ENCODE data around the gene CPVL. TPM values are rescaled to one million over a fixed set of nuclear protein-coding genes. Genes with fewer than 3 reads are reported as not detected.

CPVL gene
- total RNA-seq = 0.47 and 0.62 TPM in 2 replicates
- 0.39 TPM for polyA plus RNA-seq (2012)

DNA sequence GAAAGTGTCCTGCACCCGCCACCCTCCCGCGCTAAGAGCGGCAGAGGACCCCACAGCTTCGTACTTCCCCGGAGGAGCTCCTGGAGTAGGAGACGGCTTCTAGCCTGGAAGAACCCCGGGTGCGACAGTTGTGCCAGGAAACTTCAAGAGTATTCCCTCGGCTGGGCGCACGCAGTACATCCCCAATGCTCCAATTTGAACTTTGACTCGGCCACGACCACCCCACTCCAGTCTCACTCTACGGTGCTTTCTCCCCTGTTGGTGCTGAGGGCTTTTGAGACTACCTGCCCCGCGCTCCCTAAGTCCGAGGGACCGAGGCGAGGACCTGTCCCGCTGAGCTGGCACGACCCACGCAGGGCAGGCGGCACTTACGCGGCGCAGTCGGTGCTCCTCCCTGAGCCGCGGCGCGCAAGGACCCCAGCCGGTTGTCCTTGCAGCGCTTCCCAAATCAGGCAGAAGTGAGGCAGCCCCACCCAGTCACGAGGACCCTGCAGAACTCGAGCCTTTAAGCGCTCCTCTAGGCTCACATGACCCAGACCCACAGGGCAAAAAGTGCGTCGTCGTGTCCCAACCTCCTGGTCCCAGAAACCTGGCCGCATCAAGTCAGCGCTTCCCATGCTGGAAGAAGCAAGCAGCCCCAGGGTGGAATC, at the start of gene CPVL:
Gene CPVL (minus strand): TSS at position 481 of the 650 bp plus-strand sequence. CDS start 25,476 bp downstream, outside the sequence.
- no peak for DNase-seq (ENCODE audit: low read depth)

DNA sequence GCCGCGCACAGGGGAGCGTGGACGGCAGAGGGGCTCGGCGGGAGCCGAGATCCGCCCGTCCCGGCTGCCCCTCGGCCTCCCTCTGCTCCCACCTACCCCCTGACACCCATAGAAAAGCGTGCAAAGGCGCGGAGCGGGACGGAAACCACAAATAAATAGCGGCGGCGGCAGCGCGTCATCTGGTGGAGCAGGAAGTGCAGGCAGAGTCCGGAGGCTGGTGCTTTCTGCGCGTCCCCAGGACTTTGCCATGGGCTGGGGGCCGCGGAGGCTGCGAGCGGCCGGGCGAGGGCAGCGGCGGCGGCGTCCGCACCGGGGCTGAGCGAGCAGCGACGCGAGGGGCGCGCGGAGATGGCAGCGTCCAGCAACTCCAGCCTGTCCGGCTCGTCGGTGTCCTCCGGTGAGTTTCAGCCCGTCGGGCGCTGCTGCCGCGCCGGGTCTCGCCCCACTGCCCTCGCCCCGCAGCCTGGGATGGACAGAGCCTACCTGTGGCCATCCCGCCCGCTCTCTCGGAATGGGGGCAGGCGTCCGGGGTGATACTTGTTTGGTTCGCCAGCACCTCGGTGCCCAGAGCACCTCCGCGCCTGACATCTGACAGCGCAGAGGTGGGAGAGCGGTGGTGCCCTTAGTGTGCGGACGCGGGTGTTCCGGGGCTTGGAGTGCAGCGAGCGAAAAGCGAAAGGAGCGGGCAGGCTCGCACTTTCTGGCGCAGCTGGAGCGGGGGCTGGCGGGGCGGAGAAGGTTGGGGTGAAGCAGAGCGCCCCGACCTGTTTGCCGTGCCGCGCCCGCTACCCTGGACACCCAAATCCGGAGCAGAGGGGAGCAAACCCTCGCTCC, 48.5 kb upstream of the CPVL start, which contains the start of gene CHN2:
Gene CHN2 (plus strand): TSS at position 182 of the 834 bp plus-strand sequence.
- DNase-seq (ENCODE audit: low read depth) = peak; percentile 30

DNA sequence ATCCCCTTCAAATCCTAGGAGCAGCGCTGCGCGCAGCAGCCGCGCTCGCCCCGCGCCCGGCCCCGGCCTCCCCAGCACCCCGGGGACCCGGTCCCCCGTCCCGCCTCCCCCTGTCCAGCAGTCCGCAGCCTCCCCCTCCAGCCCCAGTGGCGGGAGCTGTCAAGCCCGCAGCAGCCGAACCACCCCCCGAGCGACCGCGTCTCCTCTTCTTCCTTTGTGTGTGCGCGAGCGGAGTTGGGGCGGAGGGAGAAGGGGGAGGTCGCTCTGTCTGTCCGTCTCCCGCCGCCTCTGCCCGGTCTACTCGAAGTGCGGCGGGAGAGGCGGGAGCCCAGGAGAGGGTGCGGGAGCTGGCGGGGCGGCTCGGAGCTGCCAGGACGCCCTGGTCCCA, 47.9 kb upstream of the CPVL start:
- DNase-seq (ENCODE audit: low read depth) = no peak

DNA sequence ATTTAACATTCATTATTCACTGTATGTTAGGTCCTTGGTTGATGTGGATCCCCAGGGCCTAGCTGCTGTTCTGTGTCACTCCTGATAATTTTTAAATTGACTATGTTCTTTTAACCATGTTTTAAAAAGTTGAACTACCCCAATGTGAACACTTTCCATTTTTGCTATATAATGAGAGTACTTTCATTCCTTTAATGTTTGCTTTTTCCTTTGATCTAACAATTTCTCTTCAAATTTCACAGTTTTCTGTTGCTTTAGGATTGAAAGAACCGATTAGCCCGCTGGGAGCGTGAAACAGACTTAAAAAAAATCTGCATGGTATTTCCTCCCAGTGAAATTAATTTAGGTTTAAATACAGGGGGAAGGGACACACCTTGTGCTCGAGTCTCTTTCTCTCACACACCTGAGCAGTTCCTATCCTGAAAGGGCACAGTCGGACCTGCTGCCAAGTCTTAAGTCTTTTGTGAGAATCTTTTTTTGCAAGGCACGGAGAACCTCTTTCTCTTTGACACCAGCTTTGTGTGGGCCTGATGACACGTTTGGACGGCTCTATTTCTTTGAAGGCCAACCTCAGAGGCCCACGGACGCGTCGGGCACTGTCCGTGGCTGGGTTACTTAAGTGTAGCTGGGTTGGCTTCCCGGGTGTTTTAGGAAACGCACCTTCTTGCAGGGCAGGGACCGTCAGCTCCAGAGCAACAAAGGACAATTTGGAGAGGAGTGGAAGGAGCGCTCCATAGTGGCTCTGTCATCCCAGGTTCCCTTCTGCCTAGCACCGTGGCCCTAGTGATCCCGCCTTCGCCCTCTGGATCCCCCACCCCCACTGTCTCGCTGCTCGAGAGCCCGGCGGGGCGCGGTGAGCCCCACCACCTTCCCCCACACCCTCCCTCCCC, 47.2 kb upstream of the CPVL start:
- no peak for DNase-seq (ENCODE audit: low read depth)

DNA sequence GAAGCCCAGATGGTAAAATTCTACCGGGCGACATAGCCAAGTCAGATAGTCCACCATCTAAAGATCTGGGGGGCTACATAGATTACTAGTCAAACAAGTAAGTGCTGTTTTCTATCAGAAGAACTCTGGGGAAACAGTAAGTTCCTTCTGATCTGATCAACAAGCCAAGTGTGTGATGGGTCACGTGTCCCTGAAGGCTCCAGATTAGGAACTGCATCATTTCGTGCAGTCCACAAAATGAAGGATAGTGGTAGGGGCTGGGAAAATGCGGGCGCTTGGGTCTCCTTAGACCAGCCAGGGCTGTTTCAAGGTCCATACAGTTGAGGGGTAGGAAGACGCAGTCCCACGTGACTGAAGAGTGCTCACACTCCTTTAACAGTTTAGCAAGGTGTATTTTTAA, 46.5 kb upstream of the CPVL start:
- DNase-seq (ENCODE audit: low read depth) = no peak

DNA sequence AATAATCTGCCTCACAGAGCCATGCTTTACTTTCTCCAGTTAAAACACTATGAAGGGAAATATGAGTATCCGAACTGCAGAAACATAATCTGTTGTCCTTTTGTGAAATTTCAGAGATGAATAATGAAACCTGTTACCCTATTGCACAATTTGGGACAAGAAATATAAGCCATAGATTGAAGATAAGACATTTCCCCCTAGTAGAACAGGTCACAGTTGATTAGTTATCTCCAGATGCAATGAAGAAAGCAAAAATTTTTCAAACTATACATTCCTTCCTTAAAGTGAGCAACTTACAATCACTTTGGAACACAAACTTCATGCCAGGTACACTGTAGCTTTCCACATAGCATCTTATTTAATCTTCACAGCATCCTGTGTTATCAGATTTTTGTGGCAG, 46.0 kb upstream of the CPVL start:
- no peak for DNase-seq (ENCODE audit: low read depth)

DNA sequence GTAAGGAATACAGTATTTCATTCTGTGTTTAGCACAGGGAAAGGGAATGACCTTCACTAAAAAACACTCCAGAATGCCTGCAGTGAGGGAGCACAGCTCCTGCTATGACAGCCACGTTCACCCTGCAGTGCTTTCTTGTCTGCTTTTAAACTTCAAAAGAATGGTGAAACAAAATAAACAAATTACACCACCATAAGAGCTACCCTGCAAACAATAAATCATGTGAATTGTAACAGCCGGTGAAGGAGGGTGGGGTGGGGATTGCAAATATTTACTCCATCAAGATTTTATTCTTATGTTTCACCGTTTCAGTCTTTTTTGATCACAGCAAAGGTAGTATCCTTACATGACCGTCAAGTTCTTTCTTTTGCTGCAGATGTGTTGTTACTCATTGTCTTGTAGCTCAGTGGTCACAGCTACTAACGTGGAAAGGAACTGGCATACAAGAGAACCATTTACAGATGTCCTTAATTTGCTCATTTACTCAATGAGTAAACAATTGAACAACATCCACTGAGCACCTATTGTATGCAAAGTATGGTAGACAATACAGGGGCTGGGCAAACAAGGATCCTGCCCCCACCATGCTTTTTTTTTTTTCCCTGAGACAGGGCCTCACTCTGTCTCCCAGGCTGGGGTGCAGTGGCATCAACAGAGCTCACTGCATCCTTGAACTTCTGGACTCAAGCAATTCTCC, 44.2 kb upstream of the CPVL start:
- no peak for DNase-seq (ENCODE audit: low read depth)

DNA sequence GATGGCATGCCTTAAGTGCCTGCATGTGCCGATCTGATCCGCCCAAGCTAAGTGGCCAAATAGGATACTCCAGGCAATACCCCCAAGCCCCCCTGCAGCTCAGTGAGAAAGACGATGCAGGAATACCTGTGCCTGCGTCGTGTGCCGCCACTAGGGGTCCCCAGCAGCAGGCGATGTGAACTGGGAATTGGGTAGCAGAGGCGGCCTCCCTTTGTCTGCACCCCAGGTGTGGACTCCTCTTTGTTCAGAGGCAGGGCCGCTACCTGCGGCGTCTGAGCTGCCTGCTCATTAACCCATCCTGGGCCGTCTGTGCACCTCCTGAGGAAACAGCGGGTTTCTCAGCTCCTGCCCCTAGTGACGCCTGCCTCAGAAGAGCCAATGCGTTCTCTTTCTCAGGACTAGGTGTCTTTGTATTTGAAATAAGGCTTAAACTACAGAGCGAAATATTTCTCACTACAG, 43.4 kb upstream of the CPVL start:
- DNase-seq (ENCODE audit: low read depth) = peak; percentile 63

DNA sequence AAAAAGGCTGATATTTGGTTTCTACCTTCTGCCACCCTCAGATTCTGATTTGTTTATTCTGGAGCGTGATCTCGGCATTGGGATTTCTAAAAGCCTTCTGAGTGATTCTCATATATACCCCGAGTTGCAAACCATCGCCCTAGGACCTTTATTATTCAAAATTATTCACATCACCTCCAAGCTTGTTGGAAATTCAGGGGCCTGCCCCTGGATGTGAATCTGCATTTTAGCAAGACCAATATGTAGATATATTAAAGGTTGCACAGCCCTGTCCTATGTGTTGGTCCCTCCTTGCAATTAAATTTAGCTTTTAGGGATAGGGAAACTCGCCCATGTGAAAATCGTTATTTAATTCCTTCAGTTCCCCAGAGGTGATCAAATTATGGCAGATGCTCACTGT, 39.3 kb upstream of the CPVL start:
- DNase-seq (ENCODE audit: low read depth) = no peak

DNA sequence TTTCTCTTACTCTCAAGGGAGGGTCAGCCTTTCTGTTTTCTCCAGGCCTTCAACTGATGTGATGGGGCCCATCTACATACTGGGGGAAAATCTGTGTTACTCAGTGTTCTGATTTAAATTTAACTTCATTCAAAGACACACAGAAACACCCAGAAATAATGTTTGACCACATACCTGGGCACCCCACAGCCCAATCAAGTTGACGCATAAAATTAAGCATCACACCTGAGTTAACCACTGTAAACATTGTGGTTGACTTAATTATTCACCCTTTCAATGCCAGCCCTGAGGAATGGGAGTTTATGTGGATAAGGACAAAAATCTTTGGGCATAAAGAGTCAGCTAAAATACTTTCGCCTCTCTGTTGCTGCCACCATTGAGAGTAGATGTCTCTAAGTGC, 38.3 kb upstream of the CPVL start:
- no peak for DNase-seq (ENCODE audit: low read depth)

DNA sequence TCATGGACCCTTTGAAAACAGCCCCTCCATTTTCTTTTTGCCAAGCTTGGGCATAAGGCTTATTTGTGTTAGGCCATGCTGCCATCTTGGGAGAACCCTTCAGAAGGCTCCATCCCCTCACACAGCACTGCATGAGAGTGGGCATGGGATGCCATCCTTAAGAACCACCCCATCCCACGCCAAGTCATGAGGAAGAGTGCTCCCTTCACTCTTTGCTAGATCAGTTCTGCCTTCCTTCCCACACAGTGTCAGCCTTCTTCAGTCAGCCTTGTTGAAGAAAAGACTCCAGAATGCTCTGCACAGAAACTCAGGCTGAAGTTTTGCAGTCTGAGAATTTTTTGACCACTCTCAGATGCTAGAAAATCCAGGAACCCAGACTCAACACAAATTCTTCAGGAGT, 32.8 kb upstream of the CPVL start:
- DNase-seq (ENCODE audit: low read depth) = no peak

DNA sequence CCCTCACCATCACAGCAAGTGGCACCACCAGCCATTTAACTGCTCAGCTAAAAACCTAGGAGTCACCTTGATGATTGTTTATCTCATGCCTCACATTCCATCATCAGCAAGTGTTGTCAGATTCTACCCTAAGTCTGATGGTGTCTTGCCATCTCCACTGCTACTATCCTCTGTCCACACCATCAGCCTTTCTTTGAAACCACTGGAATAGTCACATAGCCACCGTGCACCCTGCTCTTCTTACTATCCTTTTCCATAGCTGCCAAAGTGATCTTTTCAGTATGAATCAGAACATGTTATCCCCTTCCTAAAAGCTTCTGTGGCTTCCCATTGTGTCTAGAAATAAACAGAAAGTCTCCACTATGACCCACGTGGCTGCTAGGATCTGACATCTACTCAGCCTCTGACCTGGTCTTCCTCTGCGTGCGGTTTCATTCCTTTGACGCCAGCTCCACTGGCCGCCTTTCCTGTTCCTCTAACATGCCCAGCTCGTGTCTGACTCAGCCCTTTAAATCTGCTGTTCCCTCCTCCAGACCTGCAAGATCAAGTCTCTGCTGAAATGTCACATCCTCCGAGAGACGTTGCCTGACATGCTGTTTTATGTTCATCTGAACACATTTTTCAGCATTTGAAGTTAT, 31.7 kb upstream of the CPVL start:
- no peak for DNase-seq (ENCODE audit: low read depth)

DNA sequence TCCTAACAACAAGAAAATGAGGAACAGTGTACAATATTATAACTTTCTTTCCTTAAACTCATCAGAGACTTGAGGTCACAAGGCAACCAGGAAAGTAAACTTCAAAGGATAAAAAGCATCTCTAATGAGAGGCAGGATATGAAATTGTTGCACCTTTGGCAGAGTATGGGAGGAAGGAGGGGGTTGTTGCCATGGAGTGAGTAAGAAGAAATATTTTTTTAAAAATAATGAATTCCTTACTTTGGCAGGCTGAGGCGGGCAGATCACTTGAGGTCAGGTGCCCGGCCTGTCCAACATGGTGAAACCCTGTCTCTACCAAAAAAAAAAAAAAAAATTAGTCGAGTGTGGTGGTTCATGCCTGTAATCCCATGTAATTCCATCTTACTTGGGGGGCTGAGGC, 27.1 kb upstream of the CPVL start:
- DNase-seq (ENCODE audit: low read depth) = no peak

DNA sequence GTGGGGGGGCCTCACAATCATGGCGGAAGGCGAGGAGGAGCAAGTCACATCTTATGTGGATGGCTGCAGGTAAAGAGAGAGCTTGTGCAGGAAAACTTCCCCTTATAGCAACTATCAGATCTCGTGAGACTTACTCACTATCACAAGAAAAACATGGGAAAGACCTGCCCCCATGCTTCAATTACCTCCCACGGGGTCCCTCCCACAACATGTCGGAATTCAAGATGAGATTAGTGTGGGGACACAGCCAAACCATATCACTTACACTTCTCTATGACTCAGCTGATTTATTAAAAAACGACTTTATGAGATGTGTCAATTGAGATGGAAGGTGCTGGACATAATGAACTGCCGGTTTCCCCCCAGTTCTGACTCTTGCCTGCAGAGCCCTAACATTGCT, 24.4 kb upstream of the CPVL start:
- peak; percentile 6 for DNase-seq (ENCODE audit: low read depth)

DNA sequence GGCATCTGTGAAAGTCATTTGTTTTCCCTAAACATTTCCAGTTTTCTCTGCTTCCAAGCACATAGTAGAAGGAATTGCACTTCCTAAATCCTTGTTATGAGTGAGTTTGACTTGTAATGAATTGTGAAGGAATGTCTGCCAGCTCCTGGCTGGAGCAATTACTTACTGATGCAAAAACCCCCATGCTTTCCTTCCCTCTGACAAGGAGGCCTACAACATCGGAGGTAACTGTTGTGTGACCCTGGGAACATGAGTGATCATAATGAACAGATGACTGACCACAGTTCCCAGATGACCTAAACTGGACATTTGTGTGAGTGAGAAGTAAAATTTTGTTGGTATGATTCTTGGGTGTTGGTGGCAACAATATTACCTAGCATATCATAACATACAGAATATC, 21.4 kb upstream of the CPVL start:
- DNase-seq (ENCODE audit: low read depth) = no peak

DNA sequence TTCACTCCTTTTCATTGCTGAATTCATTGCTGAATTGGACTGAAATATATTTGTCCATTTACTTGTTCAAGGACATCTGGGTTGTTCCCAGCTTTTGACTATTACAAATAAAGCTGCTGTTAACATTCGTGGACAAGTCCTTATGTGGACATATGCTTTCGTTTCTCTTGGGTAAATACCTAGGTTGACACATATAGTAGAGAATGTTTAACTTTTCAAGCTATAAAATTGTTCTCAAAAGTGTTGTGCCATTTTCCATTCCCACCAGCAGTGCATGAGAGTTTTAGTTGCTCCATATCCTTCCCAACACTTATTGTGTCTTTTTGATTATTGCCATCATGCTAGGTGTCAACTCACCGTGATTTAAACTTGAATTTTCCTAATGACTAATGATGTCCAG, 17.5 kb upstream of the CPVL start:
- no peak for DNase-seq (ENCODE audit: low read depth)

DNA sequence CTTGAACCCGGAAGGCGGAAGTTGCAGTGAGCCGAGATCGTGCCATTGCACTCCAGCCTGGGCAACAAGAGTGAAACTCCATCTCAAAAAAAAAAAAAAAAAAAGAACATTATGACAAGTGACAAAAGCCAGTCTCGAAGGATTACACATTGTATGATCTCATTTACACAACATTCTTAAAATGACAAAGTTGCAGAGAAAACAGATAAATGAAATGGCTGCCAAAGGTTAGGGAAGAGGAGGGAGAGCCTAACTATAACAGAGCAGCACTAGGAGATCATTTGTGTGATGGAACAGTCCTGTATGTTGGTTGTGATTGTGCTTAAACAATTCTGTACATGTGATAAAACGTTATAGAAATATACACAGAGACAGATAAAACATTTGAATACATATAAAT, 16.2 kb upstream of the CPVL start:
- DNase-seq (ENCODE audit: low read depth) = no peak

DNA sequence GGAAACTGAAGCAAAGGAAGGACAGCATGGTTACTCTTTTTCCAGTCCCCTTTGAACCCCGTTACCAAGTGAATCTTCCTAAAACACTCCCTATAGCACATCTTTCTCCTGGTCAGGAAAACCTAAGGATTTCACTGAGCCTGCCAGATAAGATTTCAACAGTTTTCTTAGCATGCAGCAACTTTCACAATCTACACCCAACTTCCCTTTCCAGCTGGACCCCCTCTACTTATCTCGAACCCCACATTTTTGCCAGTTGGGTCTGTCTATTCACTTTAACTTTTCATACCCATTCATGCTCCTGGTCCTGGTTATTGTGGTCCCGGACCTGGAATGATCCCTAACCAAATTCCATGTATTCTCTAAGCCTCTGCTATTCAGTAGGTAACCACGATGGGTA, 14.9 kb upstream of the CPVL start:
- no peak for DNase-seq (ENCODE audit: low read depth)

DNA sequence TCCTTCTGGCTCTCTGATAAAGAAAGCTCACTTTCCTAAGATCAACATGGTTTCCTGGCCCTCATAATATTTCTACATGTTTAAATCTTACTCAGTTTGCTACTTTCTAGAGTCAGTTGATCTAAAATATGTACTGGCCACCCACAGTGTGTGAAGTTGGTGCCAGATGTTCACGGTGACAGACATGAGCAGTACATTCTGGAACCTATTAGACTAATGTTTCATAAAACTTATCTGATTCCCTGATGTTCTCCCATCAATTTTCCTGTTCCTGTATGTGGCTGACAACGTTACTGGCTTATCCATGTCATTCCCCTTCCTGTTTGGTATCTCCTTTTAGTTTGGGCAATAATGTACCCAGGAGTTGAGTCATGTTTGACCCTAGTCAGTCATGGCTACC, 13.7 kb upstream of the CPVL start:
- DNase-seq (ENCODE audit: low read depth) = no peak

DNA sequence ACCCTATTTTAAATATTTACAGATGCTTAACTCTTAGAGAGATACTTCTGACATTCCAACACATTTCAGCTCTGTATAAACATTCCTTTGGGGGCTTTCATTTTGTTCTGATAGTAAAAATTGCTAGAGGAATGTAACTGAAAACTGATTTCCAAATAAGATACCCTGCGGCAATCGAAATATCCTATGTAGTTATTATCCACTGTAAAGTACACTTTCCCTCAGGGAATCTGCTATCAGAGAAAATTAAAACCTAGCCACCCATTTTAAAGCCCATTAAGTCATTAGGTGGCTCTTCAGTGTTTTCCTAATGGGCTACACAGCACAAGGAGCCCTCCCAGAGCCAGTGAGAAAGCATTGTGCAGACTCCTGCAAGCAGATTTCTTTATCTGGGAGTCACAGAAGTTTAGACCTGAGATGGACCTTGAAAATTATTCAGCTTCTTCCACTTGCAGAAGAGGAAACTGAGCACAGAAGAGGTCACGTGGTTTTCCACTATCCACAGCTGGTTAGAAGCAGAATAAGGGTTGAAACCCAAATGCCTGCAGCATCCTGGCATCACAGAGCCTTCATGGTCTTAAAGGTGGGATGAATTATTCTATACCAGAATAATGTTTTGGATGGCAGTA, 12.6 kb upstream of the CPVL start:
- DNase-seq (ENCODE audit: low read depth) = no peak

All from myocyte (in vitro differentiated cells).